ENCODE data around the gene FER. TPM values are rescaled to one million over a fixed set of nuclear protein-coding genes. Genes with fewer than 3 reads are reported as not detected.

Gene FER
- total RNA-seq, 2 experiments from 2014 or later, result 14.2 to 15.9 TPM

- no peaks in the 10 kb centered on the region for H3K27me3 ChIP-seq (ENCODE audit: control insufficient read depth in 1 of 2, insufficient read depth in 2 of 2, low read length in 2 of 2)
- no peaks in the 10 kb centered on the region for H3K36me3 ChIP-seq (ENCODE audit: insufficient read depth, low read length)
- no peaks in the 10 kb centered on the region for H3K4me1 ChIP-seq (ENCODE audit: insufficient read depth, low read length)
- peaks cover 7 to 11% of the 10 kb centered on the region in 2 experiments for H3K9me3 ChIP-seq (ENCODE audit: control insufficient read depth in 1 of 2, insufficient read depth in 1 of 2, low read length in 2 of 2)
- no peak for TF ChIP-seq CTCF (IDR thresholded peaks at IDR 0.05)
- DNase-seq (no peak), ATAC-seq (ENCODE audit: poor library complexity) (no peak)
- H3K9me3 Mint-ChIP-seq, result peaks cover 6% of the 10 kb centered on the region
- intact Hi-C loops (cut with DNase I, micrococcal nuclease), result no loop called here
- H3K27me3 Mint-ChIP-seq, result no peaks in the 10 kb centered on the region
- H3K27ac Mint-ChIP-seq, result no peak overlapping the region
- H3K4me3 ChIP-seq (ENCODE audit: low read length), result no peak overlapping the region
- H3K4me1 Mint-ChIP-seq (ENCODE audit: low read depth), result no peaks in the 10 kb centered on the region
- H3K27ac ChIP-seq (ENCODE audit: low read depth in 1 of 2, low read length in 2 of 2), result no peak overlapping the region
- H3K4me3 Mint-ChIP-seq, result no peak overlapping the region
- ChIA-PET POLR2A (no interaction called here), CTCF (no interaction called here)
- peaks cover 24% of the 10 kb centered on the region for H3K36me3 Mint-ChIP-seq (ENCODE audit: low read depth)
These were observed 66.0 kb downstream of the FER start for GRCh38 chr5:108813673-108814072.

GRCh38 chr5:108814551-108814950, 66.9 kb downstream of the FER start:
- POLR2A ChIA-PET, result no interaction called here
- H3K4me3 Mint-ChIP-seq, result no peak overlapping the region
- Histone ChIP-seq H3K27me3 (ENCODE audit: control insufficient read depth in 1 of 2, insufficient read depth in 2 of 2, low read length in 2 of 2) (no peaks in the 10 kb centered on the region), H3K4me3 (ENCODE audit: low read length) (no peak overlapping the region), H3K27ac (ENCODE audit: low read depth in 1 of 2, low read length in 2 of 2) (no peak overlapping the region), H3K36me3 (ENCODE audit: insufficient read depth, low read length) (no peaks in the 10 kb centered on the region), H3K4me1 (ENCODE audit: insufficient read depth, low read length) (no peaks in the 10 kb centered on the region), H3K9me3 (ENCODE audit: control insufficient read depth in 1 of 2, insufficient read depth in 1 of 2, low read length in 2 of 2) (peaks cover 7 to 11% of the 10 kb centered on the region in 2 experiments)
- H3K27me3 Mint-ChIP-seq, result no peaks in the 10 kb centered on the region
- H3K36me3 Mint-ChIP-seq (ENCODE audit: low read depth), result peaks cover 15% of the 10 kb centered on the region
- no peak overlapping the region for H3K27ac Mint-ChIP-seq
- H3K9me3 Mint-ChIP-seq, result peaks cover 2% of the 10 kb centered on the region
- CTCF ChIA-PET, result no interaction called here
- intact Hi-C loops (cut with DNase I, micrococcal nuclease), result no loop called here
- TF ChIP-seq CTCF (IDR thresholded peaks at IDR 0.05), result no peak
- no peaks in the 10 kb centered on the region for H3K4me1 Mint-ChIP-seq (ENCODE audit: low read depth)
- ATAC-seq (ENCODE audit: poor library complexity) (no peak), DNase-seq (no peak)

GRCh38 chr5:108818613-108819272, 71.0 kb downstream of the FER start:
- intact Hi-C loops (cut with DNase I, micrococcal nuclease), result no loop called here
- ATAC-seq (ENCODE audit: poor library complexity), result no peak
- CTCF ChIA-PET, result no interaction called here
- no peaks in the 10 kb centered on the region for H3K27me3 Mint-ChIP-seq
- H3K27ac Mint-ChIP-seq, result no peak overlapping the region
- POLR2A ChIA-PET, result no interaction called here
- H3K27me3 ChIP-seq (ENCODE audit: control insufficient read depth in 1 of 2, insufficient read depth in 2 of 2, low read length in 2 of 2), result no peaks in the 10 kb centered on the region
- H3K4me1 ChIP-seq (ENCODE audit: insufficient read depth, low read length), result no peaks in the 10 kb centered on the region
- H3K4me3 ChIP-seq (ENCODE audit: low read length), result no peak overlapping the region
- H3K9me3 ChIP-seq (ENCODE audit: control insufficient read depth in 1 of 2, insufficient read depth in 1 of 2, low read length in 2 of 2), result peaks cover 0 to 5% of the 10 kb centered on the region in 2 experiments
- no peaks in the 10 kb centered on the region for H3K4me1 Mint-ChIP-seq (ENCODE audit: low read depth)
- no peak for DNase-seq
- no peak overlapping the region for H3K4me3 Mint-ChIP-seq
- no peak for TF ChIP-seq CTCF (IDR thresholded peaks at IDR 0.05)
- peaks cover 2% of the 10 kb centered on the region for H3K9me3 Mint-ChIP-seq
- peaks cover 8% of the 10 kb centered on the region for H3K36me3 Mint-ChIP-seq (ENCODE audit: low read depth)
- H3K36me3 ChIP-seq (ENCODE audit: insufficient read depth, low read length), result no peaks in the 10 kb centered on the region
- H3K27ac ChIP-seq (ENCODE audit: low read depth in 1 of 2, low read length in 2 of 2), result no peak overlapping the region
